Nephron (organoid): Measurements from ENCODE around the gene UBE2I.

Experiments
- H3K27ac Mint-ChIP-seq, 3 experiments: 2 replicates each; pipeline ENCODE4 v1.8.0; 2020; ENCODE audit warnings: mixed read lengths in 3 of 3, mild to moderate bottlenecking in 2 of 3, moderate library complexity in 1 of 3
- H3K27me3 Mint-ChIP-seq: 2 replicates; pipeline ENCODE4 v1.8.0; 2021; ENCODE audit warnings: low read depth, mild to moderate bottlenecking, moderate library complexity, mixed read lengths
- H3K36me3 Mint-ChIP-seq: 2 replicates; pipeline ENCODE4 v1.8.0; 2020; ENCODE audit warnings: low read depth, mixed read lengths
- H3K4me1 Mint-ChIP-seq: 2 replicates; pipeline ENCODE4 v1.8.0; 2020; ENCODE audit warnings: mixed read lengths
- H3K4me3 Mint-ChIP-seq, 3 experiments: 2 replicates each; pipeline ENCODE4 v1.8.0; 2020; ENCODE audit warnings: mild to moderate bottlenecking in 3 of 3, mixed read lengths in 3 of 3, moderate library complexity in 2 of 3
- H3K9me3 Mint-ChIP-seq: 2 replicates; pipeline ENCODE4 v1.8.0; 2020; ENCODE audit warnings: mixed read lengths
- TF ChIP-seq, protein P1 (sequence below), 3 experiments: fragments of 200-600 bp; sonication (generic); IDR thresholded peaks; one replicate each; pipeline ENCODE4 v1.5.0; 2021; ENCODE audit warnings: antibody characterized with exemption in 3 of 3; ENCODE audit not compliant: unreplicated experiment in 3 of 3

Gene UBE2I

DNA sequence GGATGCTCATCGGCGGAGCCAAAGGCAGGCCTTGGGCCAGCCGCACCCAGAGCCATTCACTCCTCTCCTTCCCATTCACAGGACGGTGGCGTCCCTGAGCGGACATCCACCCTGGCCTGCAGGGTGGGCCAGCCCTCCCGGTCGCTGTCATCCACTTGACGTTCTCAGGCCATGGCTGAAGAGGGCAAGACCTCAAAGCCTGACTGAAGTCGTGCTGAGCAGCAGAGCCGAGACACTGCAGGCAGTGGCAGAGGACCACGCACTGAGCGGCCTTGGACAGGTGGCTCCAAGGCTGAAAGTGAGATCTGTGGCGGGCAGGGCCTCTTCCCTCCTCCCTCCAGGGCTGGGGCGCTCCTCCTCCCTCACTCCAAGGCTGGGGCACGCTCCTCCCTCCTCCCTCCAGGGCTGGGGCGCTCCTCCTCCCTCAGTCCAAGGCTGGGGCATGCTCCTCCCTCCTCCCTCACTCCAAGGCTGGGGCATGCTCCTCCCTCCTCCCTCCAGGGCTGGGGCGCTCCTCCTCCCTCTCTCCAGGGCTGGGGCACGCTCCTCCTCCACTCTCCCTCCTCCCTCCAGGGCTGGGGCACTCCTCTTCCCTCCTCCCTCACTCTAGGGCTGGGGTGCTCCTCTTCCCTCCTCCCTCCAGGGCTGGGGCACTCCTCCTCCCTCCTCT lies 66.4 kb downstream of the UBE2I start:
- Mint-ChIP-seq H3K9me3 (no peaks in the 10 kb centered on the region), H3K27me3 (peaks cover 15% of the 10 kb centered on the region), H3K4me1 (peaks cover 13% of the 10 kb centered on the region), H3K27ac (no peak overlapping the region), H3K36me3 (peaks cover 4% of the 10 kb centered on the region), H3K4me3 (no peak overlapping the region)
- TF ChIP-seq, protein P1, sequence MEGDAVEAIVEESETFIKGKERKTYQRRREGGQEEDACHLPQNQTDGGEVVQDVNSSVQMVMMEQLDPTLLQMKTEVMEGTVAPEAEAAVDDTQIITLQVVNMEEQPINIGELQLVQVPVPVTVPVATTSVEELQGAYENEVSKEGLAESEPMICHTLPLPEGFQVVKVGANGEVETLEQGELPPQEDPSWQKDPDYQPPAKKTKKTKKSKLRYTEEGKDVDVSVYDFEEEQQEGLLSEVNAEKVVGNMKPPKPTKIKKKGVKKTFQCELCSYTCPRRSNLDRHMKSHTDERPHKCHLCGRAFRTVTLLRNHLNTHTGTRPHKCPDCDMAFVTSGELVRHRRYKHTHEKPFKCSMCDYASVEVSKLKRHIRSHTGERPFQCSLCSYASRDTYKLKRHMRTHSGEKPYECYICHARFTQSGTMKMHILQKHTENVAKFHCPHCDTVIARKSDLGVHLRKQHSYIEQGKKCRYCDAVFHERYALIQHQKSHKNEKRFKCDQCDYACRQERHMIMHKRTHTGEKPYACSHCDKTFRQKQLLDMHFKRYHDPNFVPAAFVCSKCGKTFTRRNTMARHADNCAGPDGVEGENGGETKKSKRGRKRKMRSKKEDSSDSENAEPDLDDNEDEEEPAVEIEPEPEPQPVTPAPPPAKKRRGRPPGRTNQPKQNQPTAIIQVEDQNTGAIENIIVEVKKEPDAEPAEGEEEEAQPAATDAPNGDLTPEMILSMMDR (IDR thresholded peaks at IDR 0.05; ENCODE audit: unreplicated experiment in 3 of 3), result no peak
